Measurements from ENCODE around the gene DSG4.

Gene DSG4

GRCh38 chr18:31450409-31450808 is 73.8 kb downstream of the DSG4 start:
- no peak for DNase-seq

GRCh38 chr18:31451625-31452024 is 75.0 kb downstream of the DSG4 start:
- DNase-seq: no peak

- DNase-seq: no peak
Measured at GRCh38 chr18:31454066-31454708, 77.6 kb downstream of the DSG4 start.
